Measurements from ENCODE around the gene RHOBTB1. TPM values are rescaled to one million over a fixed set of nuclear protein-coding genes. Genes with fewer than 3 reads are reported as not detected.

RHOBTB1 gene
- total and polyA plus RNA-seq, 9 of the 15 experiments (the other 6 are each of a cell fraction or from before 2014, with no cell fraction given): 1.7 to 11.7 (median 9.3) TPM

GRCh38 chr10:60953420-60953819 lies 9.4 kb upstream of the RHOBTB1 start:
- Histone ChIP-seq H3K9me1 (ENCODE audit: control insufficient read depth, insufficient read depth, low read length) (no peaks in the 10 kb centered on the region), H3K9me3 (replicated peaks; ENCODE audit: control insufficient read depth, insufficient read depth, low read depth, low read length) (no peaks in the 10 kb centered on the region), H3K9ac (ENCODE audit: insufficient read depth in 1 of 2, low read depth in 2 of 2, low read length in 2 of 2) (no peak overlapping the region), H2AFZ (ENCODE audit: low read depth, low read length) (peak overlapping the region; percentile 0; the same call in 1 of the 2 replicates), H3K27ac (ENCODE audit: extremely low read depth, low read depth, low read length) (no peak overlapping the region), H3K27me3 (ENCODE audit: control insufficient read depth in 2 of 2, insufficient read depth in 2 of 2, low read length in 2 of 2) (no peaks in the 10 kb centered on the region), H3K36me3 (ENCODE audit: control insufficient read depth, insufficient read depth, low read length) (no peaks in the 10 kb centered on the region), H3K4me3 (no peak overlapping the region), H3K4me2 (ENCODE audit: insufficient read depth, low read length) (no peak overlapping the region), H3K79me2 (ENCODE audit: control insufficient read depth, insufficient read depth, low read length) (no peaks in the 10 kb centered on the region), H3K4me1 (replicated peaks in 1 of 2; ENCODE audit: control insufficient read depth in 2 of 2, insufficient read depth in 2 of 2, low read length in 2 of 2) (peaks cover 0 to 5% of the 10 kb centered on the region in 2 experiments; a peak in 1 of 5 replicates), H4K20me1 (replicated peaks; ENCODE audit: control insufficient read depth, insufficient read depth, low read length) (no peaks in the 10 kb centered on the region)
- DNase-seq (ENCODE audit: extremely low read depth in 1 of 4, low spot score in 3 of 4): no peak
- no peak for ATAC-seq
- ChIA-PET CTCF (ENCODE audit: low intra/inter-chr PET ratio) (no interaction called here), POLR2A (interaction anchor here (1.5 to 2.3 kb wide), 2 partner anchors 9 to 11 kb away, joined by 4 to 10 read pairs; no protein-coding TSS in a partner anchor)
- BruUV-seq (replicated peaks): no TSS peak
- FAIRE-seq: no peak
- WGBS (ENCODE audit: insufficient coverage, low coverage, missing lambda C conversion rate): 17% methylated on average over 3 of the region's 3 CpGs
- TF ChIP-seq USF1 (CRISPR knock-in tag; IDR thresholded peaks at IDR 0.05) (no peak), SMARCA5 (IDR thresholded peaks at IDR 0.05) (no peak), TAF15 (IDR thresholded peaks at IDR 0.05; ENCODE audit: low read depth, low read length) (no peak), CBX1 (IDR thresholded peaks at IDR 0.05; ENCODE audit: low read depth) (no peak), ZBTB11 (CRISPR knock-in tag; IDR thresholded peaks at IDR 0.05) (no peak), COPS2 (conservative IDR thresholded peaks at IDR 0.05) (no peak), TGIF2 (CRISPR knock-in tag; IDR thresholded peaks at IDR 0.05) (no peak)
- intact Hi-C loops (cut with micrococcal nuclease): no loop called here
- in situ Hi-C loops (cut with MboI): no loop called here

All from K562 (cell line).